Heart right ventricle (tissue), 16 donors: Measurements from ENCODE around the gene DLG4. TPM values are rescaled to one million over a fixed set of nuclear protein-coding genes. Genes with fewer than 3 reads are reported as not detected.

Experiments
- ATAC-seq, 8 donors: fragments of 200-7000 bp; cut with Tn5 transposase; one replicate each; pipeline ENCODE4 v1.9.1; 2020; ENCODE audit warnings: mild to moderate bottlenecking in 8 of 8, moderate library complexity in 8 of 8, moderate number of reproducible peaks in 1 of 8
- DNase-seq, 2 donors: peaks; one replicate each; pipeline ENCODE4 v3.0.0-alpha.2; 2020
- H3K27ac ChIP-seq, 10 donors: fragments of 200-600 bp; sonication (generic) in 2 of 10; one replicate each; pipeline versions ENCODE4 v1.5.0 to v1.8.0; 2020 to 2022; ENCODE audit warnings: mild to moderate bottlenecking in 3 of 10
- H3K27me3 ChIP-seq, 7 donors: fragments of 200-600 bp; one replicate each; pipeline ENCODE4 v1.8.0; 2021 to 2022; ENCODE audit warnings: mild to moderate bottlenecking in 2 of 7
- H3K36me3 ChIP-seq, 9 donors: fragments of 200-600 bp; sonication (generic) in 1 of 9; one replicate each; pipeline versions ENCODE4 v1.5.0 to v1.8.0; 2020 to 2022; ENCODE audit warnings: mild to moderate bottlenecking in 2 of 9
- H3K4me1 ChIP-seq, 9 donors: fragments of 200-600 bp; sonication (generic) in 1 of 9; one replicate each; pipeline versions ENCODE4 v1.5.0 to v1.8.0; 2020 to 2022; ENCODE audit warnings: mild to moderate bottlenecking in 4 of 9
- H3K4me3 ChIP-seq, 10 donors: fragments of 200-600 bp; sonication (generic) in 2 of 10; one replicate each; pipeline versions ENCODE4 v1.5.0 to v1.8.0; 2020 to 2022; ENCODE audit warnings: mild to moderate bottlenecking in 7 of 10, moderate library complexity in 2 of 10
- H3K9me3 ChIP-seq, 11 donors: fragments of 200-600 bp in 10 of 11; sonication (generic) in 2 of 11; one replicate each; pipeline versions ENCODE4 v1.5.0 to v1.8.0; 2013 to 2022; ENCODE audit warnings: mild to moderate bottlenecking in 2 of 11, control low read depth in 1 of 11, moderate library complexity in 1 of 11
- WGBS, 2 donors: extraction: QIAGEN DNeasy Blood & Tissue Kit; methylation state at CpG; one replicate each; pipeline ENCODE4 v1.1.7; 2013; ENCODE audit warnings: inconsistent platforms in 1 of 2; 5-methylcytosine and 5-hydroxymethylcytosine counted together
- intact Hi-C, 10 donors: fragments of 100-400 bp; cut with DNase I; formaldehyde crosslinking; loops; one replicate each; pipeline versions ENCODE4 v1.11.1 to v1.14.2; 2022
- polyA plus RNA-seq, 2 donors: library from polyadenylated mRNA; stranded (reverse); fragments of 200-250 nt; gene quantifications; one replicate each; pipeline ENCODE4 v1.2.3, GENCODE V29; 2013
- total RNA-seq, 10 donors: library from RNA; stranded (reverse); fragmentation: NEBNext Ultra II Directional in 3 of 10; extraction: Animal tissue kit (Norgen Biotek cat#: 25700) in 3 of 10; gene quantifications; one replicate each; pipeline versions ENCODE4 v1.2.1 to v1.2.4, GENCODE V29; 2021 to 2023
- TF ChIP-seq, protein P1 (sequence below), 9 donors: fragments of 200-600 bp; sonication (generic) in 2 of 9; IDR thresholded peaks; one replicate each; pipeline versions ENCODE4 v1.5.0 to v1.8.0; 2021 to 2022; ENCODE audit warnings: antibody characterized with exemption in 9 of 9, mild to moderate bottlenecking in 5 of 9, moderate library complexity in 1 of 9
- donor health status: Arrhythmogenic right ventricular cardiomyopathy.
- donor health status: ischemic (EF 13 %, LVEDD 7.1; RV severe dilation, severe dysfunction).
- donor health status: healthy with polysubstance abuse.
- donor health status: DM: no; HTN: yes; CAD: no.
- donor health status: DM: no; HTN: no; CAD: no.
- donor health status: ischemic (EF 25% LVEDD 6.9; RV normal size, moderate dysfunction).
- donor health status: ischemic (EF 25% LVEDD 5.7; RV mildly dilated, moderate dysfunction).
- donor health status: healthy.
- donor health status: DM: yes; HTN: yes; CAD: no.
- donor health status: Ischemic cardiomyopathy.
- donor health status: ischemic (EF 35%, LVEDD 5.7; RV mildly dilated, moderate dysfunction).
- donor health status: nonischemic (EF 11% LVEDD 7.7; RV severe dilation, severe dysfunction).
- donor health status: DM: yes; HTN: yes; CAD: no.
- donor health status: PGD.
- donor health status: ischemic (EF 29% LVEDD 5.4; RV normal size, mild dysfunction).
- donor health status: nonischemic (EF 23%, LVEDD 6.1; RV moderate dilation, normal function).

Gene DLG4
- total and polyA plus RNA-seq, 12 donors = 5.4 to 27.8 (median 16.7) TPM

DNA sequence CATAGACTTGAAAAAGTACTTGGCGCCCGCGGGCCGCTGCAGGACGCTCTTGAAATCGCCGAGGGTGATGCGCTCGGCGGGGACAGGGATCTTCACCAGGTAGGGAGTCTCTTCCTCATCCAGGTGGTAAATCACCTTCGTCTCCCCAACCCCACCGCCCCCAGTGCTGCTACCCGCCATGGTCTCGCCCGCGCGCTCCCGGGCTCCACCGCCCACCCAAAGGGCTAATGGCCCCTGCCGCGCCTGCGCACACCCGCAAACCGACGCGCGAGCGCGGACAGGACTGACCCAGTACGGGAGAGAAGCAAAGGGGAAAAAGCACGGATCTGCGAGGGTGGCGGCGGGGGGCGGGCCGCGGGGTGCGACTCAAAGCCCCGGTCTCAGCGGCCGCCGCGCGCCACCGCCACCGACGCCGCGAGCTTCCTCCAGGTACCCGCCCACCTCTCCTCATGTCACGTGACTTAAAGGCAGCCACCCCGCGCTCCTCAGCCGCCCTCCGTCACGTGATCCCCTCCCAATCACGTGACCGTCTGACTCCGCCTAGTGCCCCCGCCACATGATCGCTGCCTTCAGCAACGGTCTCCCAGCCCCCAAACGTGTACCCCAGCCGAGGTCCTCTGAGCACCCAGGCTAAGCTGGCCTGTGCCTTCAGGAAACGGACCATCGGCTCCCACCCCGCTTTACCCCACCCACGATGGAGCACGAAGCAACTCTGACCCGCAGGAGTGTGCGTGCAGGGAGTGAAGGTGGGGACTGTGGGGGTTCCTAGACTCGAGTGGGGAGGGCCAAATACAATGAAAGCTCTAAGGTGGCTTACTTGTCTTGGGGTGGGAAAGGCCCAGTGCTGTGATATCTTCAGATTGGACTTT is 14.7 kb upstream of the DLG4 start, which contains the start of gene DVL2:
Gene DVL2, minus strand, starts transcription at position 435 of the 869 bp plus-strand sequence. Its CDS starts 255 bp downstream, at position 180.
- intact Hi-C loops = no loop called here
- H3K9me3 ChIP-seq = no peaks in the 10 kb centered on the region
- 0% methylated on average over 54 to 72 of the region's 72 CpGs for WGBS, 2 donors
- TF ChIP-seq, protein P1, sequence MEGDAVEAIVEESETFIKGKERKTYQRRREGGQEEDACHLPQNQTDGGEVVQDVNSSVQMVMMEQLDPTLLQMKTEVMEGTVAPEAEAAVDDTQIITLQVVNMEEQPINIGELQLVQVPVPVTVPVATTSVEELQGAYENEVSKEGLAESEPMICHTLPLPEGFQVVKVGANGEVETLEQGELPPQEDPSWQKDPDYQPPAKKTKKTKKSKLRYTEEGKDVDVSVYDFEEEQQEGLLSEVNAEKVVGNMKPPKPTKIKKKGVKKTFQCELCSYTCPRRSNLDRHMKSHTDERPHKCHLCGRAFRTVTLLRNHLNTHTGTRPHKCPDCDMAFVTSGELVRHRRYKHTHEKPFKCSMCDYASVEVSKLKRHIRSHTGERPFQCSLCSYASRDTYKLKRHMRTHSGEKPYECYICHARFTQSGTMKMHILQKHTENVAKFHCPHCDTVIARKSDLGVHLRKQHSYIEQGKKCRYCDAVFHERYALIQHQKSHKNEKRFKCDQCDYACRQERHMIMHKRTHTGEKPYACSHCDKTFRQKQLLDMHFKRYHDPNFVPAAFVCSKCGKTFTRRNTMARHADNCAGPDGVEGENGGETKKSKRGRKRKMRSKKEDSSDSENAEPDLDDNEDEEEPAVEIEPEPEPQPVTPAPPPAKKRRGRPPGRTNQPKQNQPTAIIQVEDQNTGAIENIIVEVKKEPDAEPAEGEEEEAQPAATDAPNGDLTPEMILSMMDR (IDR thresholded peaks at IDR 0.05) = no peak
- H3K27me3 ChIP-seq = no peaks in the 10 kb centered on the region
- H3K4me1 ChIP-seq = peaks cover 0 to 56% (median 41%) of the 10 kb centered on the region in 9 donors
- ATAC-seq (peak; percentile 64 to 79 (median 71)), DNase-seq (peak; percentile 94 to 96)
- H3K4me3 ChIP-seq = peak within 1 kb of the TSS; percentile 57 to 94 (median 86)
- H3K27ac ChIP-seq = peak within 1 kb of the TSS; percentile 31 to 95 (median 86)
- H3K36me3 ChIP-seq = peaks cover 0 to 35% (median 12%) of the 10 kb centered on the region in 9 donors

DNA sequence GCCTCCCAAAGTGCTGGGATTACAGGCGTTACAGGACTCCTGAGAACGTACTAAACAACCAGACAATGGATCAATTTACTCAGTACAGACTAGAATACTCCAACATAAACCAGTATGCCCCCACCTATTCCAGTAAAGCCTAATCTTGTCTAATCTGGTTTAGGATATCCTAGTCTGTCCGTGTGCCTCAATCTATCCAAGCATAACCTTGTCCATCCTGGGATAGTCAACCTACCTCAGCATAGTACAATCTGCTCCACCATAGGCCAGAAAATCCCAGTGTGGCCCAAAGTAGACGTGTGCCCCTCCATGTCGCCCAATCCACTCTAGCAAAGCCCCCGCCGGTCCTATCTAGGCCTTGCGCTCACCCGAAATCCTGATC is 14.1 kb upstream of the DLG4 start:
- DNase-seq = no peak
- TF ChIP-seq, protein P1 (IDR thresholded peaks at IDR 0.05) = no peak
- no peaks in the 10 kb centered on the region for H3K9me3 ChIP-seq
- peak overlapping the region; percentile 31 to 95 (median 86) for H3K27ac ChIP-seq
- H3K4me3 ChIP-seq = peak overlapping the region; percentile 57 to 94 (median 86)
- H3K36me3 ChIP-seq = peaks cover 0 to 42% (median 14%) of the 10 kb centered on the region in 9 donors
- intact Hi-C loops = no loop called here
- no peaks in the 10 kb centered on the region for H3K27me3 ChIP-seq
- peak in 3 of 8 donors; percentile 0 to 2 (median 0) for ATAC-seq
- 2 to 4% methylated on average over 9 of the region's 9 CpGs for WGBS, 2 donors
- peaks cover 0 to 56% (median 41%) of the 10 kb centered on the region in 9 donors for H3K4me1 ChIP-seq

DNA sequence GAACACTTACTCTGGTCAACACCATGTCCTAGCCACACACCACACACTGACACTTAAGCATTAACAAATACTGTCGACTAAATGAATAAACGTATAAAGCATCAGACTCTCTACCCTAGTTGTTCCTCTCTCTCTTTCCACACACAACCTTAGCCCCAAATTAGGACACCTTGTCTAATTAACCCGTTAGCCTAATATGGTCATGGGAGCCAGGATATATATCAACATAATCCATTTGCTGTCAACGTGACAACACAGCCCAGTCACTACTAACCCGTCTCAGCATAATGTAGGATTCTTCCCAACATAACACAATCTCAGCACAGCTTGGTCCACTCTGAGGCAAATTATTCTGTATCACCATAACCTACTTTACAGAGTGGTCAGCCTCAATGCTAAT is 12.5 kb upstream of the DLG4 start:
- DNase-seq (no peak), ATAC-seq (no peak)
- intact Hi-C loops = no loop called here
- Histone ChIP-seq H3K9me3 (no peaks in the 10 kb centered on the region), H3K4me1 (peaks cover 0 to 50% (median 40%) of the 10 kb centered on the region in 9 donors), H3K27me3 (no peaks in the 10 kb centered on the region), H3K27ac (no peak overlapping the region), H3K4me3 (no peak overlapping the region), H3K36me3 (peaks cover 0 to 57% (median 26%) of the 10 kb centered on the region in 9 donors)
- TF ChIP-seq, protein P1 (IDR thresholded peaks at IDR 0.05) = no peak
- 81 to 83% methylated on average over 5 of the region's 5 CpGs for WGBS, 2 donors

DNA sequence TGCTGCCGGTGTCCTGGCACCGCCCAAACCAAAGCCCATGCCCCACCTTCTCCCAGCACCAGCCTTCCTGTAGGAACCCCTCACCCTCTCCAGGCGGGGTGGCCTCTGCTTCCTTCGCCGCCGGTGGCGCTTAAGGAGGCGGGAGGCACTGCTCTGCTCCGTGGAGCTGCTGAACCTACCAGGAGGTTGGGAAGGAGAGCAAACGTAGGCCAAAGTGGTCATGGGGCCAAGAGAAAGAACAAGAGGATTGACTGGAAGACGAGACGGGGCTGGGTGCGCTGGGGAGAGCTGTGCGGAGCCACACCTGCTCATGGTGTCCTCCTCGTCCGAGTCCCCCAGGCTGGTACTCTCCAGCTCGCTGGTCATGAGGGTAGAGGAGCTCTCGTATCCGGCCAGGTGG is 9.9 kb upstream of the DLG4 start:
- peaks cover 0 to 47% (median 26%) of the 10 kb centered on the region in 9 donors for H3K4me1 ChIP-seq
- intact Hi-C loops = no loop called here
- DNase-seq (no peak), ATAC-seq (no peak)
- no peaks in the 10 kb centered on the region for H3K27me3 ChIP-seq
- peaks cover 0 to 64% (median 39%) of the 10 kb centered on the region in 9 donors for H3K36me3 ChIP-seq
- no peaks in the 10 kb centered on the region for H3K9me3 ChIP-seq
- TF ChIP-seq, protein P1 (IDR thresholded peaks at IDR 0.05) = no peak
- 96 to 97% methylated on average over 19 of the region's 19 CpGs for WGBS, 2 donors
- H3K4me3 ChIP-seq = no peak overlapping the region
- no peak overlapping the region for H3K27ac ChIP-seq
